HepG2 (cell line): ENCODE data around the gene CPLX1. TPM values are rescaled to one million over a fixed set of nuclear protein-coding genes. Genes with fewer than 3 reads are reported as not detected.

Source experiments
- ELF1 ChIP-seq: sonication (generic); formaldehyde crosslinking; IDR thresholded peaks from 2 replicates; pipeline ENCODE4 v1.4.0; 2020; ENCODE audit warnings: missing genetic modification reagents
- FOSL2 ChIP-seq: sonication (generic); formaldehyde crosslinking; IDR thresholded peaks from 2 replicates; pipeline ENCODE4 v1.4.0; 2020; ENCODE audit warnings: missing genetic modification reagents
- IRF2 ChIP-seq: IDR thresholded peaks from 2 replicates; pipeline ENCODE4 v1.6.1; 2018; ENCODE audit warnings: missing genetic modification reagents, missing compliant biosample characterization
- KDM2A ChIP-seq: sonication (generic); formaldehyde crosslinking; IDR thresholded peaks from 2 replicates; pipeline ENCODE4 v1.4.0; 2020; ENCODE audit warnings: low read depth, missing genetic modification reagents, borderline replicate concordance
- RAD21 ChIP-seq: fragments of 450-650 bp; formaldehyde crosslinking; IDR thresholded peaks from 2 replicates; pipeline ENCODE4 v1.5.0; 2020; ENCODE audit warnings: mild to moderate bottlenecking
- RBM39 ChIP-seq: fragments of 200-400 bp; formaldehyde crosslinking; IDR thresholded peaks from one replicate; pipeline ENCODE4 v1.6.1; 2018; ENCODE audit warnings: antibody characterized with exemption, mild to moderate bottlenecking, low read depth, low read length; ENCODE audit not compliant: poor library complexity, severe bottlenecking
- ZFY ChIP-seq: sonication (generic); formaldehyde crosslinking; IDR thresholded peaks from 2 replicates; pipeline ENCODE4 v1.4.0; 2020; ENCODE audit warnings: missing genetic modification reagents
- ZNF10 ChIP-seq: sonication (generic); formaldehyde crosslinking; IDR thresholded peaks from 2 replicates; pipeline ENCODE4 v1.4.0; 2020; ENCODE audit warnings: mild to moderate bottlenecking, low read depth, missing genetic modification reagents, borderline replicate concordance
- ZNF274 ChIP-seq: sonication (generic); formaldehyde crosslinking; IDR thresholded peaks from 2 replicates; pipeline ENCODE4 v1.5.1; 2020; ENCODE audit warnings: mild to moderate bottlenecking, missing genetic modification reagents
- polyA plus RNA-seq, 8 experiments: library from polyadenylated mRNA; depleted of rRNA in 3 of 8; stranded (reverse) in 7 of 8; unstranded in 1 of 8; fragments of >200 nt; fragmentation: Illumina TruSeq in 4 of 8; extraction: Trizol in 4 of 8; gene quantifications; 2 replicates each; pipeline versions ENCODE4 v1.2.1 to v1.2.3, GENCODE V29; 2011 to 2016; ENCODE audit warnings: low read depth in 4 of 8, missing spikeins in 1 of 8, mixed read lengths in 1 of 8; ENCODE audit not compliant: insufficient read depth in 1 of 8
- total RNA-seq, 5 experiments: library from RNA; depleted of rRNA; stranded (reverse); fragments of >200 nt; fragmentation: Illumina TruSeq; extraction: Trizol; gene quantifications; 2 replicates each; pipeline ENCODE4 v1.2.3, GENCODE V29; 2016; ENCODE audit warnings: low read depth in 1 of 5
- TF ChIP-seq, protein P1 (sequence below): sonication (generic); formaldehyde crosslinking; IDR thresholded peaks from 2 replicates; pipeline ENCODE4 v1.4.0; 2020; ENCODE audit warnings: mild to moderate bottlenecking, missing genetic modification reagents
- TF ChIP-seq, protein P2 (sequence below), 2 experiments: fragments of 450-650 bp in 1 of 2; sonication (generic) in 1 of 2; formaldehyde crosslinking in 1 of 2; IDR thresholded peaks; 2 replicates each; pipeline versions ENCODE4 v1.6.1 to v1.8.0; 2016 to 2022; ENCODE audit warnings: antibody characterized with exemption in 1 of 2, mild to moderate bottlenecking in 1 of 2, missing genetic modification reagents in 1 of 2
- TF ChIP-seq, protein P3 (sequence below): sonication (generic); formaldehyde crosslinking; IDR thresholded peaks from 2 replicates; pipeline ENCODE4 v1.5.1; 2020; ENCODE audit warnings: missing genetic modification reagents, mild to moderate bottlenecking, borderline replicate concordance
- TF ChIP-seq, protein P4 (sequence below): IDR thresholded peaks from 2 replicates; pipeline ENCODE4 v1.4.0; 2020; ENCODE audit warnings: mild to moderate bottlenecking, missing genetic modification reagents

Gene CPLX1
- total and polyA plus RNA-seq, 2 of the 13 experiments (the other 11 are each of a cell fraction or from before 2014, with no cell fraction given), result 0.18 TPM

DNA sequence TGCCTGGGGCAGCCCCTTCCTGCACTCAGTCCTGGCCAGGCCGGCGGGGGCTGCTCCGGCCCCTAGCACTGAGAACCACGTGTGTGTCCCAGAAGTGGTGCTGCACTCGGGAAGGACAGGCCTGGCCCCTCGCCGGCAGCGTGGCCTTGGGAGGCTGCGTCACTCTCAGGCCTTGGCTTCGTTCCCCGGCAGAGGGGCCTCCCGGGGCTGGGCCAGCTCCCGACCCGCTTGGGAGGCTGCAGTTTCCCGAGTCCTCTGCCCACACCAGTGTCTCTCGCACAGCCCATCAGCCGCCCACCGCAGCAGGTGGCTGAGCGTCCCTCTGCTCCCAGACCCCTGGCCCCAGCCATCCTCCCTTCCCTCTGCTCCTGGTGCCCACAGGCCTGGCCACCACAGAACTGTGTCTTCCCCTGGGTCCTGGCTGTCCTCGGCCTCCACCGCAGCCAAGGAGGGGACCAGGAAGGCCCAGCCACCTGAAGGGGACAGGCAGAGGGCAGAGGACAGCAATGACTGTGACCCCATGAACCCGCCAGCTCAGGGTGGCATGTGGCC is 10.9 kb upstream of the CPLX1 start (continued):
- TF ChIP-seq, protein P1, sequence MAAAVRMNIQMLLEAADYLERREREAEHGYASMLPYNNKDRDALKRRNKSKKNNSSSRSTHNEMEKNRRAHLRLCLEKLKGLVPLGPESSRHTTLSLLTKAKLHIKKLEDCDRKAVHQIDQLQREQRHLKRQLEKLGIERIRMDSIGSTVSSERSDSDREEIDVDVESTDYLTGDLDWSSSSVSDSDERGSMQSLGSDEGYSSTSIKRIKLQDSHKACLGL (CRISPR knock-in tag), result 0 out of 2 replicates have a peak, but pooled peaks have one; percentile 44
- no peak for TF ChIP-seq ZNF10 (CRISPR knock-in tag)
- TF ChIP-seq ZNF274 (CRISPR knock-in tag), result peak; percentile 77; the same call in 1 of the 2 replicates
- TF ChIP-seq FOSL2 (CRISPR knock-in tag), result peak; percentile 46
- TF ChIP-seq, protein P2, sequence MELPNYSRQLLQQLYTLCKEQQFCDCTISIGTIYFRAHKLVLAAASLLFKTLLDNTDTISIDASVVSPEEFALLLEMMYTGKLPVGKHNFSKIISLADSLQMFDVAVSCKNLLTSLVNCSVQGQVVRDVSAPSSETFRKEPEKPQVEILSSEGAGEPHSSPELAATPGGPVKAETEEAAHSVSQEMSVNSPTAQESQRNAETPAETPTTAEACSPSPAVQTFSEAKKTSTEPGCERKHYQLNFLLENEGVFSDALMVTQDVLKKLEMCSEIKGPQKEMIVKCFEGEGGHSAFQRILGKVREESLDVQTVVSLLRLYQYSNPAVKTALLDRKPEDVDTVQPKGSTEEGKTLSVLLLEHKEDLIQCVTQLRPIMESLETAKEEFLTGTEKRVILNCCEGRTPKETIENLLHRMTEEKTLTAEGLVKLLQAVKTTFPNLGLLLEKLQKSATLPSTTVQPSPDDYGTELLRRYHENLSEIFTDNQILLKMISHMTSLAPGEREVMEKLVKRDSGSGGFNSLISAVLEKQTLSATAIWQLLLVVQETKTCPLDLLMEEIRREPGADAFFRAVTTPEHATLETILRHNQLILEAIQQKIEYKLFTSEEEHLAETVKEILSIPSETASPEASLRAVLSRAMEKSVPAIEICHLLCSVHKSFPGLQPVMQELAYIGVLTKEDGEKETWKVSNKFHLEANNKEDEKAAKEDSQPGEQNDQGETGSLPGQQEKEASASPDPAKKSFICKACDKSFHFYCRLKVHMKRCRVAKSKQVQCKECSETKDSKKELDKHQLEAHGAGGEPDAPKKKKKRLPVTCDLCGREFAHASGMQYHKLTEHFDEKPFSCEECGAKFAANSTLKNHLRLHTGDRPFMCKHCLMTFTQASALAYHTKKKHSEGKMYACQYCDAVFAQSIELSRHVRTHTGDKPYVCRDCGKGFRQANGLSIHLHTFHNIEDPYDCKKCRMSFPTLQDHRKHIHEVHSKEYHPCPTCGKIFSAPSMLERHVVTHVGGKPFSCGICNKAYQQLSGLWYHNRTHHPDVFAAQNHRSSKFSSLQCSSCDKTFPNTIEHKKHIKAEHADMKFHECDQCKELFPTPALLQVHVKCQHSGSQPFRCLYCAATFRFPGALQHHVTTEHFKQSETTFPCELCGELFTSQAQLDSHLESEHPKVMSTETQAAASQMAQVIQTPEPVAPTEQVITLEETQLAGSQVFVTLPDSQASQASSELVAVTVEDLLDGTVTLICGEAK (IDR thresholded peaks at IDR 0.05), result no peak
- TF ChIP-seq, protein P2 (CRISPR knock-in tag; IDR thresholded peaks at IDR 0.05), result peak; percentile 34; the same call in 1 of the 2 replicates
- peak; percentile 16 for TF ChIP-seq RBM39
- TF ChIP-seq, protein P3, sequence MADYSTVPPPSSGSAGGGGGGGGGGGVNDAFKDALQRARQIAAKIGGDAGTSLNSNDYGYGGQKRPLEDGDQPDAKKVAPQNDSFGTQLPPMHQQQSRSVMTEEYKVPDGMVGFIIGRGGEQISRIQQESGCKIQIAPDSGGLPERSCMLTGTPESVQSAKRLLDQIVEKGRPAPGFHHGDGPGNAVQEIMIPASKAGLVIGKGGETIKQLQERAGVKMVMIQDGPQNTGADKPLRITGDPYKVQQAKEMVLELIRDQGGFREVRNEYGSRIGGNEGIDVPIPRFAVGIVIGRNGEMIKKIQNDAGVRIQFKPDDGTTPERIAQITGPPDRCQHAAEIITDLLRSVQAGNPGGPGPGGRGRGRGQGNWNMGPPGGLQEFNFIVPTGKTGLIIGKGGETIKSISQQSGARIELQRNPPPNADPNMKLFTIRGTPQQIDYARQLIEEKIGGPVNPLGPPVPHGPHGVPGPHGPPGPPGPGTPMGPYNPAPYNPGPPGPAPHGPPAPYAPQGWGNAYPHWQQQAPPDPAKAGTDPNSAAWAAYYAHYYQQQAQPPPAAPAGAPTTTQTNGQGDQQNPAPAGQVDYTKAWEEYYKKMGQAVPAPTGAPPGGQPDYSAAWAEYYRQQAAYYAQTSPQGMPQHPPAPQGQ (CRISPR knock-in tag), result no peak
- TF ChIP-seq ZFY, result peak; percentile 64
- TF ChIP-seq, protein P4, sequence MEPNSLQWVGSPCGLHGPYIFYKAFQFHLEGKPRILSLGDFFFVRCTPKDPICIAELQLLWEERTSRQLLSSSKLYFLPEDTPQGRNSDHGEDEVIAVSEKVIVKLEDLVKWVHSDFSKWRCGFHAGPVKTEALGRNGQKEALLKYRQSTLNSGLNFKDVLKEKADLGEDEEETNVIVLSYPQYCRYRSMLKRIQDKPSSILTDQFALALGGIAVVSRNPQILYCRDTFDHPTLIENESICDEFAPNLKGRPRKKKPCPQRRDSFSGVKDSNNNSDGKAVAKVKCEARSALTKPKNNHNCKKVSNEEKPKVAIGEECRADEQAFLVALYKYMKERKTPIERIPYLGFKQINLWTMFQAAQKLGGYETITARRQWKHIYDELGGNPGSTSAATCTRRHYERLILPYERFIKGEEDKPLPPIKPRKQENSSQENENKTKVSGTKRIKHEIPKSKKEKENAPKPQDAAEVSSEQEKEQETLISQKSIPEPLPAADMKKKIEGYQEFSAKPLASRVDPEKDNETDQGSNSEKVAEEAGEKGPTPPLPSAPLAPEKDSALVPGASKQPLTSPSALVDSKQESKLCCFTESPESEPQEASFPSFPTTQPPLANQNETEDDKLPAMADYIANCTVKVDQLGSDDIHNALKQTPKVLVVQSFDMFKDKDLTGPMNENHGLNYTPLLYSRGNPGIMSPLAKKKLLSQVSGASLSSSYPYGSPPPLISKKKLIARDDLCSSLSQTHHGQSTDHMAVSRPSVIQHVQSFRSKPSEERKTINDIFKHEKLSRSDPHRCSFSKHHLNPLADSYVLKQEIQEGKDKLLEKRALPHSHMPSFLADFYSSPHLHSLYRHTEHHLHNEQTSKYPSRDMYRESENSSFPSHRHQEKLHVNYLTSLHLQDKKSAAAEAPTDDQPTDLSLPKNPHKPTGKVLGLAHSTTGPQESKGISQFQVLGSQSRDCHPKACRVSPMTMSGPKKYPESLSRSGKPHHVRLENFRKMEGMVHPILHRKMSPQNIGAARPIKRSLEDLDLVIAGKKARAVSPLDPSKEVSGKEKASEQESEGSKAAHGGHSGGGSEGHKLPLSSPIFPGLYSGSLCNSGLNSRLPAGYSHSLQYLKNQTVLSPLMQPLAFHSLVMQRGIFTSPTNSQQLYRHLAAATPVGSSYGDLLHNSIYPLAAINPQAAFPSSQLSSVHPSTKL (CRISPR knock-in tag), result peak; percentile 33; the same call in 1 of the 2 replicates
- TF ChIP-seq RAD21 (CRISPR knock-in tag), result 0 out of 2 replicates have a peak, but pooled peaks have one; percentile 9
- TF ChIP-seq ELF1 (CRISPR knock-in tag), result 0 out of 2 replicates have a peak, but pooled peaks have one; percentile 15
- 0 out of 2 replicates have a peak, but pooled peaks have one; percentile 30 for TF ChIP-seq IRF2 (CRISPR knock-in tag)
- TF ChIP-seq KDM2A (CRISPR knock-in tag), result peak; percentile 70
